ENCODE data around the gene P2RX1.

The P2RX1 gene

GRCh38 chr17:3915995-3916696 is at the start of gene P2RX1:
TSS of gene P2RX1 (minus strand) at chr17:3916465. CDS start at chr17:3916225, 240 bp downstream.
- ChIA-PET POLR2A (no interaction called here), CTCF (interaction anchor here (0.5 to 1.8 kb wide), 5 partner anchors 16 to 178 kb away, joined by 3 to 8 read pairs (median 3); partner anchors contain the start of gene NCBP3)
- no peak for DNase-seq (ENCODE audit: extremely low spot score)
- no peak for TF ChIP-seq NFRKB (IDR thresholded peaks at IDR 0.05)
- no peak for TF ChIP-seq ZNF384 (IDR thresholded peaks at IDR 0.05)
- no peak for TF ChIP-seq BHLHE40 (IDR thresholded peaks at IDR 0.05; ENCODE audit: borderline replicate concordance)
- no peak for TF ChIP-seq LEF1 (IDR thresholded peaks at IDR 0.05; ENCODE audit: borderline replicate concordance)
- TF ChIP-seq FOXA1 (IDR thresholded peaks at IDR 0.05): no peak
- TF ChIP-seq ARNT (IDR thresholded peaks at IDR 0.05): no peak
- no peak for TF ChIP-seq L3MBTL2 (conservative IDR thresholded peaks at IDR 0.05)

GRCh38 chr17:3965118-3965800 is 49.0 kb upstream of the P2RX1 start:
- ChIA-PET CTCF (interaction anchor here (1.3 kb wide), 1 partner anchor 51 kb away, joined by 5 read pairs; no protein-coding TSS in a partner anchor), POLR2A (interaction anchor here (1.1 to 1.7 kb wide), 2 partner anchors 9 to 30 kb away, joined by 3 to 5 read pairs; no protein-coding TSS in a partner anchor)
- DNase-seq (ENCODE audit: extremely low spot score): peak; percentile 51
- TF ChIP-seq L3MBTL2 (conservative IDR thresholded peaks at IDR 0.05) (no peak), BHLHE40 (IDR thresholded peaks at IDR 0.05; ENCODE audit: borderline replicate concordance) (no peak), FOXA1 (IDR thresholded peaks at IDR 0.05) (no peak), SUZ12 (IDR thresholded peaks at IDR 0.05) (no peak), TARDBP (IDR thresholded peaks at IDR 0.05) (no peak), FOXM1 (IDR thresholded peaks at IDR 0.05; ENCODE audit: borderline replicate concordance) (no peak), ZNF384 (IDR thresholded peaks at IDR 0.05) (no peak), NFRKB (IDR thresholded peaks at IDR 0.05) (no peak), CTBP1 (IDR thresholded peaks at IDR 0.05; ENCODE audit: borderline replicate concordance) (no peak), LEF1 (IDR thresholded peaks at IDR 0.05; ENCODE audit: borderline replicate concordance) (no peak), PKNOX1 (IDR thresholded peaks at IDR 0.05) (no peak), SP1 (IDR thresholded peaks at IDR 0.05) (no peak), ARNT (IDR thresholded peaks at IDR 0.05) (no peak), HDGF (IDR thresholded peaks at IDR 0.05; ENCODE audit: borderline replicate concordance) (no peak), FOXK2 (IDR thresholded peaks at IDR 0.05) (no peak), ELF4 (IDR thresholded peaks at IDR 0.05) (no peak)

GRCh38 chr17:3964203-3965117 is 48.2 kb upstream of the P2RX1 start, which contains the start of gene ATP2A3:
TSS of gene ATP2A3 (minus strand) at chr17:3964437. CDS start at chr17:3964291, 146 bp downstream.
- ChIA-PET CTCF (interaction anchor here (1.3 kb wide), 1 partner anchor 50 kb away, joined by 5 read pairs; no protein-coding TSS in a partner anchor), POLR2A (interaction anchor here (1.1 to 1.7 kb wide), 2 partner anchors 8 to 29 kb away, joined by 3 to 5 read pairs; no protein-coding TSS in a partner anchor)
- no peak for TF ChIP-seq ELF4 (IDR thresholded peaks at IDR 0.05)
- no peak for TF ChIP-seq L3MBTL2 (conservative IDR thresholded peaks at IDR 0.05)
- no peak for TF ChIP-seq ZNF384 (IDR thresholded peaks at IDR 0.05)
- TF ChIP-seq CTBP1 (IDR thresholded peaks at IDR 0.05; ENCODE audit: borderline replicate concordance): no peak
- no peak for TF ChIP-seq SUZ12 (IDR thresholded peaks at IDR 0.05)
- TF ChIP-seq TARDBP (IDR thresholded peaks at IDR 0.05): no peak
- no peak for TF ChIP-seq BHLHE40 (IDR thresholded peaks at IDR 0.05; ENCODE audit: borderline replicate concordance)
- no peak for TF ChIP-seq PKNOX1 (IDR thresholded peaks at IDR 0.05)
- no peak for TF ChIP-seq NFRKB (IDR thresholded peaks at IDR 0.05)
- TF ChIP-seq FOXK2 (IDR thresholded peaks at IDR 0.05): no peak
- no peak for TF ChIP-seq HDGF (IDR thresholded peaks at IDR 0.05; ENCODE audit: borderline replicate concordance)
- no peak for TF ChIP-seq FOXM1 (IDR thresholded peaks at IDR 0.05; ENCODE audit: borderline replicate concordance)
- TF ChIP-seq LEF1 (IDR thresholded peaks at IDR 0.05; ENCODE audit: borderline replicate concordance): no peak
- TF ChIP-seq SP1 (IDR thresholded peaks at IDR 0.05): no peak
- no peak for TF ChIP-seq FOXA1 (IDR thresholded peaks at IDR 0.05)
- no peak for TF ChIP-seq ARNT (IDR thresholded peaks at IDR 0.05)
- no peak for DNase-seq (ENCODE audit: extremely low spot score)

GRCh38 chr17:3963237-3964201 is 47.3 kb upstream of the P2RX1 start:
- TF ChIP-seq L3MBTL2 (conservative IDR thresholded peaks at IDR 0.05): no peak
- no peak for TF ChIP-seq SUZ12 (IDR thresholded peaks at IDR 0.05)
- TF ChIP-seq ELF4 (IDR thresholded peaks at IDR 0.05): no peak
- no peak for TF ChIP-seq FOXA1 (IDR thresholded peaks at IDR 0.05)
- no peak for TF ChIP-seq NFRKB (IDR thresholded peaks at IDR 0.05)
- no peak for TF ChIP-seq FOXK2 (IDR thresholded peaks at IDR 0.05)
- no peak for TF ChIP-seq CTBP1 (IDR thresholded peaks at IDR 0.05; ENCODE audit: borderline replicate concordance)
- TF ChIP-seq LEF1 (IDR thresholded peaks at IDR 0.05; ENCODE audit: borderline replicate concordance): no peak
- TF ChIP-seq ARNT (IDR thresholded peaks at IDR 0.05): no peak
- TF ChIP-seq BHLHE40 (IDR thresholded peaks at IDR 0.05; ENCODE audit: borderline replicate concordance): no peak
- no peak for TF ChIP-seq ZNF384 (IDR thresholded peaks at IDR 0.05)
- TF ChIP-seq HDGF (IDR thresholded peaks at IDR 0.05; ENCODE audit: borderline replicate concordance): no peak
- ChIA-PET POLR2A (no interaction called here), CTCF (no interaction called here)
- DNase-seq (ENCODE audit: extremely low spot score): no peak

GRCh38 chr17:3962965-3963236 is 46.6 kb upstream of the P2RX1 start:
- POLR2A ChIA-PET: no interaction called here
- CTCF ChIA-PET: no interaction called here
- DNase-seq (ENCODE audit: extremely low spot score): no peak
- TF ChIP-seq SUZ12 (IDR thresholded peaks at IDR 0.05) (no peak), L3MBTL2 (conservative IDR thresholded peaks at IDR 0.05) (no peak), FOXM1 (IDR thresholded peaks at IDR 0.05; ENCODE audit: borderline replicate concordance) (no peak), LEF1 (IDR thresholded peaks at IDR 0.05; ENCODE audit: borderline replicate concordance) (no peak), NFRKB (IDR thresholded peaks at IDR 0.05) (no peak)

Measured in HEK293T (cell line).